Transverse colon (tissue), 3 donors: ENCODE data around the gene PLOD2.

Experiments
- EP300 ChIP-seq: sonication (generic); formaldehyde crosslinking; IDR thresholded peaks from one replicate; pipeline ENCODE4 v1.6.1; 2017; ENCODE audit warnings: antibody characterized with exemption, low read depth
- POLR2A ChIP-seq: fragments of 450-650 bp; IDR thresholded peaks from one replicate; pipeline ENCODE4 v1.6.1; 2016; ENCODE audit warnings: antibody characterized with exemption, mild to moderate bottlenecking, moderate library complexity
- TF ChIP-seq, protein P1 (sequence below), 5 experiments: fragments of 200-600 bp in 3 of 5; fragments of 450-650 bp in 2 of 5; sonication (generic) in 3 of 5; IDR thresholded peaks; 1 replicate in 2 of 5; 2 replicates in 3 of 5; pipeline ENCODE4 v1.5.1; 2016 to 2017; ENCODE audit warnings: antibody characterized with exemption in 5 of 5, inconsistent platforms in 3 of 5, mild to moderate bottlenecking in 2 of 5, moderate library complexity in 1 of 5

- TF ChIP-seq POLR2A (no peak), EP300 (no peak)
- TF ChIP-seq, protein P1, sequence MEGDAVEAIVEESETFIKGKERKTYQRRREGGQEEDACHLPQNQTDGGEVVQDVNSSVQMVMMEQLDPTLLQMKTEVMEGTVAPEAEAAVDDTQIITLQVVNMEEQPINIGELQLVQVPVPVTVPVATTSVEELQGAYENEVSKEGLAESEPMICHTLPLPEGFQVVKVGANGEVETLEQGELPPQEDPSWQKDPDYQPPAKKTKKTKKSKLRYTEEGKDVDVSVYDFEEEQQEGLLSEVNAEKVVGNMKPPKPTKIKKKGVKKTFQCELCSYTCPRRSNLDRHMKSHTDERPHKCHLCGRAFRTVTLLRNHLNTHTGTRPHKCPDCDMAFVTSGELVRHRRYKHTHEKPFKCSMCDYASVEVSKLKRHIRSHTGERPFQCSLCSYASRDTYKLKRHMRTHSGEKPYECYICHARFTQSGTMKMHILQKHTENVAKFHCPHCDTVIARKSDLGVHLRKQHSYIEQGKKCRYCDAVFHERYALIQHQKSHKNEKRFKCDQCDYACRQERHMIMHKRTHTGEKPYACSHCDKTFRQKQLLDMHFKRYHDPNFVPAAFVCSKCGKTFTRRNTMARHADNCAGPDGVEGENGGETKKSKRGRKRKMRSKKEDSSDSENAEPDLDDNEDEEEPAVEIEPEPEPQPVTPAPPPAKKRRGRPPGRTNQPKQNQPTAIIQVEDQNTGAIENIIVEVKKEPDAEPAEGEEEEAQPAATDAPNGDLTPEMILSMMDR (IDR thresholded peaks at IDR 0.05) = no peak
Observed at GRCh38 chr3:146159037-146159436, 1.9 kb downstream of the PLOD2 start.
